Keratinocyte (primary cell): ENCODE results near the gene MMP24. TPM values are rescaled to one million over a fixed set of nuclear protein-coding genes. Genes with fewer than 3 reads are reported as not detected.

ENCODE experiments used
- DNase-seq: peaks from one replicate; pipeline ENCODE4 v3.0.0-alpha.2; 2011; ENCODE audit warnings: low read depth, missing footprints, low spot score
- FAIRE-seq: peaks from 2 replicates; lab custom pipeline; 2011; peaks lifted over from hg19 to GRCh38; lab: Jason Lieb, UNC
- H2AFZ ChIP-seq: 2 replicates; pipeline ENCODE4 v1.6.0; 2012; ENCODE audit warnings: low read length, control low read depth, inconsistent platforms; ENCODE audit not compliant: control insufficient read depth
- H3K27ac ChIP-seq: 2 replicates; pipeline ENCODE4 v1.5.1; 2011; ENCODE audit warnings: low read length; ENCODE audit not compliant: control insufficient read depth, insufficient read depth
- H3K27me3 ChIP-seq: 3 replicates; pipeline ENCODE4 v1.6.0; 2011; ENCODE audit warnings: low read length; ENCODE audit not compliant: control insufficient read depth, insufficient read depth; ENCODE audit errors: extremely low read depth
- H3K36me3 ChIP-seq, 2 experiments: 2 replicates in 1 of 2; 3 replicates in 1 of 2; pipeline ENCODE4 v1.5.1; 2011; ENCODE audit warnings: low read length in 2 of 2, mild to moderate bottlenecking in 1 of 2; ENCODE audit not compliant: control insufficient read depth in 2 of 2, insufficient read depth in 2 of 2; ENCODE audit errors: extremely low read depth in 1 of 2
- H3K4me1 ChIP-seq: 3 replicates; pipeline ENCODE4 v1.5.1; 2011; ENCODE audit warnings: low read length; ENCODE audit not compliant: control insufficient read depth, insufficient read depth; ENCODE audit errors: extremely low read depth
- H3K4me2 ChIP-seq: 3 replicates; pipeline ENCODE4 v1.6.0; 2011; ENCODE audit warnings: low read depth, low read length; ENCODE audit not compliant: control insufficient read depth, insufficient read depth; ENCODE audit errors: extremely low read depth
- H3K4me3 ChIP-seq, 3 experiments: fragments of 200-600 bp in 1 of 3; sonication (generic) in 1 of 3; 2 replicates in 2 of 3; 3 replicates in 1 of 3; pipeline ENCODE4 v1.5.1; 2011 to 2016; ENCODE audit warnings: low read length in 3 of 3, mild to moderate bottlenecking in 3 of 3, control low read depth in 2 of 3, inconsistent platforms in 1 of 3, low read depth in 1 of 3, mixed read lengths in 1 of 3, mixed run types in 1 of 3, moderate library complexity in 1 of 3; ENCODE audit not compliant: control insufficient read depth in 2 of 3, insufficient read depth in 2 of 3; ENCODE audit errors: extremely low read depth in 1 of 3
- H3K79me2 ChIP-seq: 2 replicates; pipeline ENCODE4 v1.6.0; 2012; ENCODE audit warnings: low read length; ENCODE audit not compliant: control insufficient read depth, insufficient read depth
- H3K9ac ChIP-seq: 3 replicates; pipeline ENCODE4 v1.6.0; 2011; ENCODE audit warnings: low read length; ENCODE audit not compliant: control insufficient read depth, insufficient read depth; ENCODE audit errors: extremely low read depth
- H3K9me1 ChIP-seq: 3 replicates; pipeline ENCODE4 v1.6.0; 2011; ENCODE audit warnings: low read length; ENCODE audit not compliant: control insufficient read depth, insufficient read depth; ENCODE audit errors: extremely low read depth
- H3K9me3 ChIP-seq: 2 replicates; pipeline ENCODE4 v1.5.1; 2012; ENCODE audit warnings: low read depth, low read length; ENCODE audit not compliant: control insufficient read depth
- H4K20me1 ChIP-seq: 3 replicates; pipeline ENCODE4 v1.6.0; 2011; ENCODE audit warnings: low read length; ENCODE audit not compliant: control insufficient read depth, insufficient read depth; ENCODE audit errors: extremely low read depth
- CTCF ChIP-seq, 3 experiments: IDR thresholded peaks in 1 of 3; conservative IDR thresholded peaks in 1 of 3; optimal IDR thresholded peaks in 1 of 3; 2 replicates in 2 of 3; 3 replicates in 1 of 3; pipeline versions ENCODE3 to v1.5.1; 2011; ENCODE audit warnings: low read length in 3 of 3, mild to moderate bottlenecking in 3 of 3, moderate library complexity in 2 of 3, control low read depth in 1 of 3, inconsistent platforms in 1 of 3; ENCODE audit not compliant: insufficient read depth in 2 of 3; ENCODE audit errors: extremely low read depth in 1 of 3
- EZH2 ChIP-seq: IDR thresholded peaks from one replicate; pipeline ENCODE4 v1.6.1; 2012; ENCODE audit warnings: inconsistent platforms, mild to moderate bottlenecking, low read length, moderate library complexity
- dilution Hi-C: fragments of 300-500 bp; cut with MboI; formaldehyde crosslinking; loops from one replicate; pipeline ENCODE4 v1.7.0; 2020; ENCODE audit warnings: low sequenced_read_pairs; ENCODE audit not compliant: extremely low pct_ligation_motif_present
- polyA plus RNA-seq, 5 experiments: library from polyadenylated mRNA; depleted of rRNA in 3 of 5; stranded (reverse) in 3 of 5; stranded (forward) in 1 of 5; unstranded in 1 of 5; fragments of >200 nt; gene quantifications; 1 replicate in 1 of 5; 2 replicates in 3 of 5; 3 replicates in 1 of 5; pipeline versions ENCODE4 v1.2.1 to v1.2.3, GENCODE V29; 2011 to 2012; ENCODE audit warnings: missing spikeins in 2 of 5, low read depth in 1 of 5, low replicate concordance in 1 of 5

MMP24 gene
- polyA plus RNA-seq, 1 donor (not counting 4 experiments of a cell fraction or from before 2014, with no cell fraction given), result not detected

DNA sequence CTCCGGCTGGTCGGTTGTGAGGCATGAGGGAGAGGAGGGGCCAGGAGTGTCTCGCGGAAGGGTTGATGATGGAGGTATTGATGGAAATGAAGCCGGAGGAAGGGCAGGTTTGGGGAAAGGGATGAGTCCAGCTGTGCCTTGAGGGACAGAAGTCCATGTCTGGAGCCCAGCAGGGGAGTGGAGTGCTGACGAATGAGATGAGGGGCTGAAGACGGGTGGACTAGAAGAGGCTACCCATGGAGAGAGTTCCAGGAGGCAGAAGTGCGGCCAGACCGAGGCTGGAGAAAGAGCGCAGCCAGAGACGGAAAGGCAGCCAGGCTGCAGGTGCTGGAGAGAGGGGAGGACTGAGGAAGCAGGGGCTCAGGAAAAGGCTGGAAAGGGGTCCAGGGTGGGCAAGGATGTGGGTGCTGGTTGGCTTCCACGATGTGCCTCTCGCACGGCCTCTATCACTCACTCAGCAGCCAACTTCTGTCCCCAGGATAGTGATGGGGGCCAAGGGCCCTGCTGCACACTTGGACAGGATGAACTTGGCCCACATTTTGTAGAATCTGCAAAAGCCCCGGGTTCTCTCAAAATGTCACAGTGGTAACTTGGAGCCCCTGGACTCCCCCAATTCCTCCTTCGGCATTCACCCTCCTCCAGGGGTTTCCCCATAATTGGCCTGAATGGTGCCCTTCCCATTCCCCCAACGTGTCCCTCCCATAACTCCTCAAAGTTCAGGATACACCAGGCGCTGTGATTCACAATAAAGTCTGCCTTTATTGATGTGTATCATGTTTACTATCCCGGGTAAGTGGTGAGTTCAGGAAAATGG is 58.7 kb downstream of the MMP24 start:
- peak overlapping the region; percentile 76 to 85 (median 80) for H3K4me3 ChIP-seq
- H3K9me3 ChIP-seq, result no peaks in the 10 kb centered on the region
- peaks cover 4 to 31% of the 10 kb centered on the region in 2 experiments for H3K36me3 ChIP-seq
- TF ChIP-seq EZH2 (no peak), CTCF (optimal IDR thresholded peaks at IDR 0.05 in 1 of 3, IDR thresholded peaks at IDR 0.05 in 1 of 3, conservative IDR thresholded peaks at IDR 0.05 in 1 of 3; ENCODE audit: extremely low read depth in 1 of 3, insufficient read depth in 2 of 3, low read length in 3 of 3) (no peak)
- dilution Hi-C loops, result no loop called here
- H3K4me2 ChIP-seq, result peak overlapping the region; percentile 92
- H3K4me1 ChIP-seq, result peaks cover 23% of the 10 kb centered on the region
- DNase-seq, result no peak
- H3K27ac ChIP-seq, result peak overlapping the region; percentile 85
- no peaks in the 10 kb centered on the region for H3K9me1 ChIP-seq
- peak overlapping the region; percentile 85 for H3K9ac ChIP-seq
- peaks cover 37% of the 10 kb centered on the region for H3K79me2 ChIP-seq
- H2AFZ ChIP-seq, result peak overlapping the region; percentile 92
- no peaks in the 10 kb centered on the region for H4K20me1 ChIP-seq
- no peak for FAIRE-seq
- no peaks in the 10 kb centered on the region for H3K27me3 ChIP-seq

GRCh38 chr20:35285806-35286076 is 59.3 kb downstream of the MMP24 start:
- FAIRE-seq (peak; percentile 83), DNase-seq (peak; percentile 85)
- Histone ChIP-seq H3K9me3 (no peaks in the 10 kb centered on the region), H3K4me2 (peak overlapping the region; percentile 92), H4K20me1 (no peaks in the 10 kb centered on the region), H3K4me1 (peaks cover 22% of the 10 kb centered on the region), H3K27ac (peak overlapping the region; percentile 85), H3K9ac (no peak overlapping the region), H3K27me3 (no peaks in the 10 kb centered on the region), H3K9me1 (no peaks in the 10 kb centered on the region), H3K4me3 (peak overlapping the region in 1 of 3 experiments; percentile 85), H3K36me3 (peaks cover 2 to 25% of the 10 kb centered on the region in 2 experiments), H3K79me2 (peaks cover 34% of the 10 kb centered on the region), H2AFZ (no peak overlapping the region)
- TF ChIP-seq EZH2 (no peak), CTCF (optimal IDR thresholded peaks at IDR 0.05 in 1 of 3, IDR thresholded peaks at IDR 0.05 in 1 of 3, conservative IDR thresholded peaks at IDR 0.05 in 1 of 3; ENCODE audit: extremely low read depth in 1 of 3, insufficient read depth in 2 of 3, low read length in 3 of 3) (no peak)
- dilution Hi-C loops, result no loop called here
